22Rv1 (cell line): Measurements from ENCODE around the gene NDRG2.
A peak's percentile ranks its signal among the peaks of the same experiment; 100 is the strongest.

Experiments used
- H3K27ac ChIP-seq: fragments of 450-650 bp; 2 replicates; pipeline ENCODE4 v1.5.1; 2017
- ZFX ChIP-seq: fragments of 450-650 bp; IDR thresholded peaks from 2 replicates; pipeline ENCODE4 v1.6.1; 2017; ENCODE audit warnings: antibody characterized with exemption, borderline replicate concordance
- TF ChIP-seq, protein P1 (sequence below): fragments of 450-650 bp; IDR thresholded peaks from 2 replicates; pipeline ENCODE4 v1.5.1; 2017; ENCODE audit warnings: mild to moderate bottlenecking

Gene NDRG2

DNA sequence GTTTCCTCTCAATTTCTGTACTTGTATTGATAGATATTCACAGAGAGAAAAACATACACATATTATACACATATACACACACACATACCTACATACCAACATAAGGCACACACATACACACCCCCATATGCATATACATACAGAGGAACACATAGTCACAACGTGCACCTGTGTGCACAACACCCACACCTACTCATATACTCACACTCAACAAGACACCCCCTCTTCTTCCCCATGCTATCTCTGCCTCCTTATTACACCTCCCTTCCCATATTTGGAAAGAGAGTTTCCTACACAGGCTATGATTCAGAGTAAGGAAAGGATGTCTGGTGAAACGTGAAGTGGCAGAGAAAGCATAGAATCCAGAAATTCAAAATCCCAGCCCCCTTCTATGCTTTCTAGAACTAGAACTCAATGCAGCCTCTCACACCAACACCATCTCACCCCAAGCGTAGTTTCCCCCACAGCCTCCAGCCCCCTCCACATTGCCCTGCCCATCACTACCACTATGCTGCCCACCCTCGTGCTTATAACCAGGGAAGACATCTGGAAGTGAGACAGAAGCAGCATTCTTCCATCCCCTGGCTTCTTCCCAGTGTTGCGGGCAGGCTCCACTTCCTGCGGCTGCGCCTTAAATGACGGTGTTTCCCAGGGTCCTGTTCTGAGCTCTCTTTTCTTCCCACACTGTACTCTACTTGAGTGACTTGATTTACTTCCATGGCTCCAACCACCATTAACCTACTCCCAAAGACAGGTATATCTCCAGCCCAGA is 35.2 kb upstream of the NDRG2 start:
- H3K27ac ChIP-seq = no peak overlapping the region

GRCh38 chr14:21058903-21059302 is 34.0 kb upstream of the NDRG2 start:
- TF ChIP-seq ZFX = no peak
- TF ChIP-seq, protein P1, sequence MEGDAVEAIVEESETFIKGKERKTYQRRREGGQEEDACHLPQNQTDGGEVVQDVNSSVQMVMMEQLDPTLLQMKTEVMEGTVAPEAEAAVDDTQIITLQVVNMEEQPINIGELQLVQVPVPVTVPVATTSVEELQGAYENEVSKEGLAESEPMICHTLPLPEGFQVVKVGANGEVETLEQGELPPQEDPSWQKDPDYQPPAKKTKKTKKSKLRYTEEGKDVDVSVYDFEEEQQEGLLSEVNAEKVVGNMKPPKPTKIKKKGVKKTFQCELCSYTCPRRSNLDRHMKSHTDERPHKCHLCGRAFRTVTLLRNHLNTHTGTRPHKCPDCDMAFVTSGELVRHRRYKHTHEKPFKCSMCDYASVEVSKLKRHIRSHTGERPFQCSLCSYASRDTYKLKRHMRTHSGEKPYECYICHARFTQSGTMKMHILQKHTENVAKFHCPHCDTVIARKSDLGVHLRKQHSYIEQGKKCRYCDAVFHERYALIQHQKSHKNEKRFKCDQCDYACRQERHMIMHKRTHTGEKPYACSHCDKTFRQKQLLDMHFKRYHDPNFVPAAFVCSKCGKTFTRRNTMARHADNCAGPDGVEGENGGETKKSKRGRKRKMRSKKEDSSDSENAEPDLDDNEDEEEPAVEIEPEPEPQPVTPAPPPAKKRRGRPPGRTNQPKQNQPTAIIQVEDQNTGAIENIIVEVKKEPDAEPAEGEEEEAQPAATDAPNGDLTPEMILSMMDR = no peak
- H3K27ac ChIP-seq = no peak overlapping the region

More for the DNA sequence above, 35.2 kb upstream of the NDRG2 start:
- TF ChIP-seq ZFX = no peak
- TF ChIP-seq, protein P1 = no peak

- no peak for TF ChIP-seq ZFX
- TF ChIP-seq, protein P1 = no peak
- H3K27ac ChIP-seq = no peak within 1 kb of the TSS
Observed at GRCh38 chr14:21057803-21058675, 33.2 kb upstream of the NDRG2 start, which contains the start of gene RNASE8. Gene RNASE8 (plus strand): TSS chr14:21057822. CDS start chr14:21057893, 71 bp downstream.

DNA sequence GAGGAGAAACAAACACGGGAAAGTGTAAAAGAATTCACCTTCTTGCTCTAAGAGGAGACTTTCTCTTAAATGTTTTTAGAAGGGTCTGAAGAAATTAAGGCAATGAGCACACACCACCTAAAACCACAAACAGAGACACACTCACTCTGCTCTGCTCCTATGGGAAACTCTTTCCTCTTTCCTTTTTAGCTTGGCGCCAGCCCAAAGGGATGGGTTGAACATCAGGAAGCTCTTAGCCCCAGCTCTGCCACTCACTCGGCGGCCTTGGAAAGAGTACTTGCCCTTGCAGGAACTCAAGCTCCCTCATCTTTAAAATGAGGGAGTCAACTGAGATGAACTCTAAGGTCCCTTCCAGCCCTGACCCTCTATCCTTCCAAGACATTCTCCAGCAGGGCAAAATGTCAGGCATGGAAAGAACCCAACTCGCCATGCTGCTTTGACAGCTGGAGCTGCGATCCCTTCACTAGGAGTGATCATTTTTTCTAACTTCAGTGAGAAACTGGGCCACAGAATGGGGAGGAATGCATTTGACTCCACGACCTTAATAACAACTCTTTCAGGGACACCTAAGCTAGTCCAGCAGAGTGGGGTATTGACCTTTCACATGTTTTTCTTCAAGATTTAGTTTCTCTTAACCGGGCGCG is 31.8 kb upstream of the NDRG2 start:
- no peak overlapping the region for H3K27ac ChIP-seq
- no peak for TF ChIP-seq ZFX
- TF ChIP-seq, protein P1 = no peak

- TF ChIP-seq, protein P1 = no peak
- no peak for TF ChIP-seq ZFX
- no peak overlapping the region for H3K27ac ChIP-seq
Observed at GRCh38 chr14:21055432-21056117, 30.7 kb upstream of the NDRG2 start.

DNA sequence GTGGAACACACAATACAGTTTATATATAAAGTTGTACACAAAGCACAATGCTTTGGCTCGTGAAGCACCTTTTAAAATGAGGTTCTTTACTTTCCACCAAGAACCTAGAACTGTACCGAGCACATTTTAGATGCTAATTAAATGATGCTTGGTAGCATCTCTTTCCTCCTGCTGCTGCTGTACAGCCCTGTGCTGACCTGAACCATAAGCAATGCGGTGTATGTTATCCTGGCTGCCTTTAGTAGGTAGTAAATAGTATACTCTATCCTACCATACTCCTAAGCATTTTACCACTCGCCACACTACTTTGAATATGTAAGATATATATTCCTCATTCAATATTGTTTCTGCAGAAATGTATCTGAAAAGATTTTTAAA is 29.9 kb upstream of the NDRG2 start:
- H3K27ac ChIP-seq = peak overlapping the region; percentile 8; the same call in 1 of the 2 replicates
- no peak for TF ChIP-seq ZFX
- TF ChIP-seq, protein P1 = no peak
